ENCODE results near the gene COL6A5. TPM values are rescaled to one million over a fixed set of nuclear protein-coding genes. Genes with fewer than 3 reads are reported as not detected.

COL6A5 gene
- polyA plus RNA-seq, 1 experiment: not detected

DNA sequence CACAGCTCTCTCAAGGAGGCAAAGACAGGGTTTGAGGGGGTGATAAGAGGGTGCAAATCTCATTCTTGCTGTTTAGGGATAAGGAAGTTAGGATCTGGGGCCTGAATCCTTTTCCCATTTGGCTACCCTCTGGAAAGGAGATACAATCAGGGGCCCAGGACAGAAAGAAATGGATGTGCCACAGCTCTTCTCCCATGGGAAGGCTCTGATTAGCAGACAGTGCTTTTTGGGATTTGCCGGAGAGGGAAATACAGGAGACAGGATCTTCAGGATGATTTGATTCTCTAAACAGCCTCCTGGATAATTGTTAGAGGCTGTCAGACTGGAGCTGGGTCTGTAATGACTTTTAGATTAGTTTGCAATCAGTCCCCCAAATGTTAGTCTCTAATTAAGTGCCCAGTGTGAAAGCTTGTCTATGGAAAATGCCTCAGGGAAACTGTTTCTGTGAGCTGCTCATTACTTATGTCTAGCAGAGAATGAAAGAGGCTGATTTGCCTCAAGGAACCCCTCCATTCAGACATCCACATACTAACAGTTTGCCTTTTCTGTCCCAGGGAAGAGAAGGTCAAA, 67.6 kb downstream of the COL6A5 start:
- CTCF ChIA-PET: no interaction called here
- Histone ChIP-seq H3K4me3 (ENCODE audit: low read depth, low read length) (no peak overlapping the region), H3K36me3 (ENCODE audit: control insufficient read depth, insufficient read depth, low read length) (no peaks in the 10 kb centered on the region), H3K27me3 (ENCODE audit: control insufficient read depth, insufficient read depth, low read length) (no peaks in the 10 kb centered on the region)
- DNase-seq (ENCODE audit: low read depth): no peak
- TF ChIP-seq, protein P1, sequence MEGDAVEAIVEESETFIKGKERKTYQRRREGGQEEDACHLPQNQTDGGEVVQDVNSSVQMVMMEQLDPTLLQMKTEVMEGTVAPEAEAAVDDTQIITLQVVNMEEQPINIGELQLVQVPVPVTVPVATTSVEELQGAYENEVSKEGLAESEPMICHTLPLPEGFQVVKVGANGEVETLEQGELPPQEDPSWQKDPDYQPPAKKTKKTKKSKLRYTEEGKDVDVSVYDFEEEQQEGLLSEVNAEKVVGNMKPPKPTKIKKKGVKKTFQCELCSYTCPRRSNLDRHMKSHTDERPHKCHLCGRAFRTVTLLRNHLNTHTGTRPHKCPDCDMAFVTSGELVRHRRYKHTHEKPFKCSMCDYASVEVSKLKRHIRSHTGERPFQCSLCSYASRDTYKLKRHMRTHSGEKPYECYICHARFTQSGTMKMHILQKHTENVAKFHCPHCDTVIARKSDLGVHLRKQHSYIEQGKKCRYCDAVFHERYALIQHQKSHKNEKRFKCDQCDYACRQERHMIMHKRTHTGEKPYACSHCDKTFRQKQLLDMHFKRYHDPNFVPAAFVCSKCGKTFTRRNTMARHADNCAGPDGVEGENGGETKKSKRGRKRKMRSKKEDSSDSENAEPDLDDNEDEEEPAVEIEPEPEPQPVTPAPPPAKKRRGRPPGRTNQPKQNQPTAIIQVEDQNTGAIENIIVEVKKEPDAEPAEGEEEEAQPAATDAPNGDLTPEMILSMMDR (IDR thresholded peaks at IDR 0.05; ENCODE audit: insufficient read depth, low read depth, low read length): no peak
- POLR2A ChIA-PET: no interaction called here

DNA sequence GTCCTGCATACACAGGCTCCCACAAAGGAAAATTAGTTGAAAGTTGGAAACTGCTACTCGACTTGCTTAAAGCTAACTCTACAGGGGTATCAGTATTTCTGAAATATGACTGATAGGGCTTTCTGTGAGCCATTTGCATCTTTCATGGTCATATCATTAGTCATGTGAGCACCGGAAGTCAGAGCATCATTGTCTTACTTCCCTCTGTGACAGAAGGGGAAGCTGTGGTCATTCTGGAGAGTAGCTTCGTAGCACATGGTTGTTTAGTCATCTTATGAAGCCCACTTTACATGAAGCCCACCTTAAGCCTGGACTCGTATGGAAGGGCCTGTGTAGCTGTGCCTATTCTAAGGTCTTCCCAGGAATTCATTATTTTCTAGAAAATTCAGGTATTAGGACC, 69.0 kb downstream of the COL6A5 start:
- Histone ChIP-seq H3K36me3 (ENCODE audit: control insufficient read depth, insufficient read depth, low read length) (no peaks in the 10 kb centered on the region), H3K4me3 (ENCODE audit: low read depth, low read length) (no peak overlapping the region), H3K27me3 (ENCODE audit: control insufficient read depth, insufficient read depth, low read length) (no peaks in the 10 kb centered on the region)
- ChIA-PET CTCF (no interaction called here), POLR2A (interaction anchor here (0.6 kb wide), 1 partner anchor 21 kb away, joined by 3 read pairs; no protein-coding TSS in a partner anchor)
- DNase-seq (ENCODE audit: low read depth): no peak
- TF ChIP-seq, protein P1 (IDR thresholded peaks at IDR 0.05; ENCODE audit: insufficient read depth, low read depth, low read length): no peak

GRCh38 chr3:130420466-130420865, 75.0 kb downstream of the COL6A5 start:
- Histone ChIP-seq H3K4me3 (ENCODE audit: low read depth, low read length) (no peak overlapping the region), H3K27me3 (ENCODE audit: control insufficient read depth, insufficient read depth, low read length) (no peaks in the 10 kb centered on the region), H3K36me3 (ENCODE audit: control insufficient read depth, insufficient read depth, low read length) (no peaks in the 10 kb centered on the region)
- ChIA-PET CTCF (no interaction called here), POLR2A (no interaction called here)
- no peak for DNase-seq (ENCODE audit: low read depth)
- TF ChIP-seq, protein P1 (IDR thresholded peaks at IDR 0.05; ENCODE audit: insufficient read depth, low read depth, low read length): no peak

DNA sequence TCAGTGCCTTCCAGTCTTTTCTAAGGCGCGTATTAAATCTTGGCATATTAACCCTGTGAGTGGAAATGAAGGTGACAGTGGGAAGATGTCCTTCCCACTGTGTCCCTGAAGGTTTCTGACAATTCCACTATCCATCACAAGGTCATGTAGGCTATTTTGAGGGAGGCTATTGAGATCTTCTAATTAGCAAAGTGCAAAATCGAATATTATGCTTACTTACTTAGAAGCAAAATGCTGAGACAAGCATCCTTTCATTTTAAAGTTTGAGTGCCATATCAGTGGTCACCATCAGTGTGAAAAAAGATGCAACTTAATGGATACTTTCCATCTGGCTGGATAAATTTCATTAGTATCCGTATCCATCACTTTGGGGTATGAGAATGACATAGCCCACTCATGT, 77.6 kb downstream of the COL6A5 start:
- DNase-seq (ENCODE audit: low read depth): no peak
- POLR2A ChIA-PET: no interaction called here
- no peaks in the 10 kb centered on the region for H3K27me3 ChIP-seq (ENCODE audit: control insufficient read depth, insufficient read depth, low read length)
- H3K4me3 ChIP-seq (ENCODE audit: low read depth, low read length): no peak overlapping the region
- no peaks in the 10 kb centered on the region for H3K36me3 ChIP-seq (ENCODE audit: control insufficient read depth, insufficient read depth, low read length)
- CTCF ChIA-PET: no interaction called here
- TF ChIP-seq, protein P1 (IDR thresholded peaks at IDR 0.05; ENCODE audit: insufficient read depth, low read depth, low read length): no peak

DNA sequence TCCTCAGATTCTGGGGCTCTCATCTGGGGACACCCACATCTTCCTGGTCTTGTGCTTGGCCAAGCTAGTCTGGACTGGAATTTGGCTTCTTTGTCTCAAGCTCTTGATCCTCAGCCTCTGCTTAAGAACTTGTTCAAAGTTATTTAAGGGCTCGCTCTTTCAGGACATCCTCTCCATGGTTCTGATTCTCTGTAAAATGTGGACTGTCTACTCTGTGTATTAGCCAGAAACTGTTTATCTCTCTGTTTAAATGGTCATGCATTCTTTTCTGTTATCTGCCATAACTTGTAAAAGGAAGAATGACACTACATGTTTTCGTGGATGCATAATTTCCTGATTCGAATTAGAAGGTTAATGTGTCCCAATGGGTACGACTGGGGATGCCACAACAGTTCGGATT, 79.4 kb downstream of the COL6A5 start:
- no peak for DNase-seq (ENCODE audit: low read depth)
- no peak overlapping the region for H3K4me3 ChIP-seq (ENCODE audit: low read depth, low read length)
- no peaks in the 10 kb centered on the region for H3K27me3 ChIP-seq (ENCODE audit: control insufficient read depth, insufficient read depth, low read length)
- POLR2A ChIA-PET: no interaction called here
- TF ChIP-seq, protein P1 (IDR thresholded peaks at IDR 0.05; ENCODE audit: insufficient read depth, low read depth, low read length): no peak
- no peaks in the 10 kb centered on the region for H3K36me3 ChIP-seq (ENCODE audit: control insufficient read depth, insufficient read depth, low read length)
- CTCF ChIA-PET: no interaction called here
